Epidermal melanocyte (primary cell): ENCODE measurements around the gene ATP6V1D.
"Not testable (repeated sequence)": the region's sequence is repeated elsewhere in the genome, so short reads cannot be mapped to it uniquely, and the experiment has no call there.

Source experiments
- DNase-seq: peaks from one replicate; pipeline ENCODE4 v3.0.0; 2011; ENCODE audit warnings: low spot score; ENCODE audit not compliant: insufficient read length

ATP6V1D gene

DNA sequence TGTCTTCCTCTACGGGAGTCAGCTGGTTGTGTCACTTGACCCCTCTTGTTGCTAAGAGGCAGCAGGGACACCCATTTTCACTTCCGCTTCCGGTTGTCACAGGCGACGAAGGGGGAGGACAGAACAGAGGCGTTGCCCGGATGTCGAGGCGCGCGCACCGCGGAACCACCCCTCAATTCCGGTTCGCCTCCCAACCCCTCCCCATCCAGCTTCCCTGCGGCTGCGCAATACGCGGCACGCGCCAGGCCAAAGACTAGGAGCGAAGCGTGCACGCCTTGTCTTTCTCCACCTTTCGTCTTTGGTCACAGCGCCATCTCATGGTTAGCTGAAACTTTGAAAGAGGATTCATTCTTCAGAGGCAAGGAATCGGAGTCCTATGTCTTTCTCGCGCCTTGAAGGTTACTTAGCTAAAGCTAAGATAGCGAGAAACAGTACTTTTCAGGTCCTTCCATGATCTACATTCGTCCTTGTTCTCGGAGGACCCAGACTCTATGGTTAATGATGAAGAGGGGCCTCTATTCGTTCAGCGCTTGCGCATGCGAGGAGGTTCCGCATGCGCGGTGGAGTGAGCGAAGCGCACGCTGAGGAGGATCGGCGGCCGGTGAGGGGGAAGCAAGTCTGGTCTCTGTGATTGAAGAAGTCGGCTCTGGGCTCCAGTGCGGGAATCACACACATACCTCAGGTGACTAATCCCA lies at the start of gene ATP6V1D, which contains the start of gene EIF2S1:
Gene ATP6V1D, minus strand, starts transcription at position 30 of the 695 bp plus-strand sequence. CDS start 106 bp downstream, outside the sequence.
Gene EIF2S1, plus strand, starts transcription at position 554 of the 695 bp plus-strand sequence. CDS start 4,440 bp downstream, outside the sequence.
- peak; percentile 92 for DNase-seq

DNA sequence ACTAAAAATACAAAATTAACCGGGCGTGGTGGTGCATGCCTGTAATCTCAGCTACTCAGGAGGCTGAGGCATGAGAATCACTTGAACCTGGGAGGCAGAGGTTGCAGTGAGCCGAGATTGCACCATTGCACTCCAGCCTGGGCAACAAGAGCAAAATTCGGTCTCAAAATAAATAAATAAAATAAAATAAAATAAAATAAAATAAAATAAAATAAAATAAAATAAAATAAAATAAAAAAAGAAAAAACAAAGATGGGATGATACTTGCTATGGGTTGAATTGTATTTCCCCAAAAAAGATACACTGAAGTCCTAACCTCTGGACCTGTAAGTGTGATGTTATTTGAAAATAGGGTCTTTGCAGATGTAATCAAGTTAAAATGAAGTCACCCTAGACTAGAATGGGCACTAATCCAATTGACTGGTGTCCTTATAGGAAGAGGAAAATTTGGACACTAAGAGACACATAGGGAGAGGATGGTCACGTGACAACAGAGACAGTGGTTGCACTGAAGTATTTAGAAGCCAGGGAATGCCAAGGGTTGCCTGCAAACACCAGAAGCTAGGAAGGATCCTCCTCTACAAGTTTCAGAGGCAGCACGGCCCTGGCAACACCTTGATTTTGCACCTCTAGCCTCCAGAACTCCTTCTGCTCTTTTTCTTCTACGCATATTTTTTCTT lies 48.7 kb upstream of the ATP6V1D start:
- DNase-seq, result not testable (repeated sequence)

DNA sequence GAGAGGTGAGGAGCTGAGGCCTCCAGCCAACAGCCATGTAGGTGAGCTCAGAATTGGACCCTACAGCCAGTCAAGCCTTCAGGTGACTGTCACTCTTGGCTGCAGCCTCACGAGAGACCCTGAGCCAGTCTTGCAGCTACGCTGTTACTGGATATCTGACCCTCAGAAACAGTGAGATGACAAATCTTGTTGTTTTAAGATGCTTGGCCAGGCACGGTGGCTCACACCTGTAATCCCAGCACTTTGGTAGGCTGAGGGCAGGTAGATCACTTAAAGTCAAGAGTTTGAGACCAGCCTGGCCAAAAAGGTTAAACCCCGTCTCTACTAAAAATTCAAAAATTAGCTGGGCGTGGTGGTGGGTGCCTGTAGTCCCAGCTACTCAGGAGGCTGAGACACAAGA lies 46.2 kb upstream of the ATP6V1D start:
- no peak for DNase-seq

DNA sequence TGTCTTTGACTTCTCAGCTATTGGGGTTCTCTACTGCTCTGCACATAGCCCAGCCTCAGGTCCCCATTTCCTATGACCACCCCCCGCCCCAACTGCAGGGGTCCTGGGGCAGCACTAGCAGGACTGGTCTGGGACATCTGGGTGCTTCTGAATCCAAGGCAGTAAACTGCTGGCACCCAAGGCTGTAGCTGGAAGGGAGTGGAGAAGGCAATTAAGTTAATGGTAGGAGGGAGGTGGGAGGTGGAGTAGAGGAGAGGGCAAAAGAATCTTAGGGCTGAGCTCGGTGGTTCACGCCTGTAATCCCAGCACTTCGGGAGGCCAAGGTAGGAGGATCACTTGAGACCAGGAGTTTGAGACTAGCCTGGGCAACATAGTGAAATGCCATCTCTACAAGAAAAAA lies 40.8 kb upstream of the ATP6V1D start:
- no peak for DNase-seq

DNA sequence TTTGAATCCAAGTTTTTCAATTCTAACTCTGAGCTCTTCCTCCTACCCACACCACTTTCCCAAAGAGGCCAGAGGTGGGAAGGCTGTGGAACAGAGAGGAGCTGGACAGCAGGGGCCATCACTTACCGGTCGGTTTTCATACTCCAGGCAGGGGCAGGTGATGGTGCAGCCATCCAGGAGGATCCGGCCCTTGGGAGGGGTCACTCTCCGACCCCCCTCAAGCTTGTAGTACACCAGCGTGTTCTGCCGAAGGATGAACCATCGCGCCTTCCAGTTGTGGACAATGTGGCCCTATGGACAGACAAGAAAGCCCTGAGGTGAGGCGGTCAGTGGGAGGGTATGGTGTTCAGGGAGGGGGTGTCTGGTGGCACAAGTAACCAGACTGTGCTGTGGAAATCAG lies 37.9 kb upstream of the ATP6V1D start:
- no peak for DNase-seq

DNA sequence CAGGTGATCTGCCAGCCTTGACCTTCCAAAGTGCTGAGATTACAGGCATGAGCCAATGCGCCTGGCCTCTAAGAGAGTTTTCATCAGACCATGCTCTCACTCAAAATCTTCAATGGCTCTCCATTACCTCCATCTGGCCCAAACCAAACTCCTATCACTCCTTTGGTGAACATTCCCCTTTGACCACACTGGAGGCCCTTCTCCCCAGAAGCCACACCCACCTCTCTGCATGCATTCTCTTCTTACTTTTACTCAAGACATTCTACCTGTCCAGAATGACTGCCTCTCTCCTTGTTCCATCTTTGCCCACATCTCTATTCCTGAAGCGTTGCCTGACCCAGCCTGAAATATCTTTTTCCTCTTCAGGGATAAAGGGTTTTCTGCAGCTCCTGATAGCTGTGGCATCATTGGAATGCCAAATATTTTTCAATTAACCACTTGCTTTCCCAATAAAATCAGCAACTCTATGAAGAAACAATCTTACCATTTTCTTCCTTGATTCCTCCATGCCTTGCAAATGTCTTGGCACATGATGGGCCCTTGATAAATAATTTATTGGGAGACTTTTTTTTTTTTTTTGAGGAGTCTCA lies 36.9 kb upstream of the ATP6V1D start:
- DNase-seq, result peak; percentile 48

DNA sequence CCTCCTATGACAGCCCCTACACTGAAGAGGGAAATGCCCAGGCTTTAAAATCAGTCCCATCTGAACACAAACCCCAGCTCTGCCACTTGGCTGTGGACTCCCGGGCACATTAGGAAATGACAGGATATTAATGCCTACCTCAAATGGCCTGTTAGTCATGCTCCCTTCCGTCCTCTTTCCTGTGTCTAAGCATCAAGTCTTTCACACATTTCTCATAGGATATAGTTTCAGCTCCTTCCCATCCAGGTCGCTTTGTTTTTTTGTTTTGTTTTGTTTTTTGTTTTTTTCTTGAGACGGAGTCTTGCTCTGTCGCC lies 36.2 kb upstream of the ATP6V1D start:
- no peak for DNase-seq

DNA sequence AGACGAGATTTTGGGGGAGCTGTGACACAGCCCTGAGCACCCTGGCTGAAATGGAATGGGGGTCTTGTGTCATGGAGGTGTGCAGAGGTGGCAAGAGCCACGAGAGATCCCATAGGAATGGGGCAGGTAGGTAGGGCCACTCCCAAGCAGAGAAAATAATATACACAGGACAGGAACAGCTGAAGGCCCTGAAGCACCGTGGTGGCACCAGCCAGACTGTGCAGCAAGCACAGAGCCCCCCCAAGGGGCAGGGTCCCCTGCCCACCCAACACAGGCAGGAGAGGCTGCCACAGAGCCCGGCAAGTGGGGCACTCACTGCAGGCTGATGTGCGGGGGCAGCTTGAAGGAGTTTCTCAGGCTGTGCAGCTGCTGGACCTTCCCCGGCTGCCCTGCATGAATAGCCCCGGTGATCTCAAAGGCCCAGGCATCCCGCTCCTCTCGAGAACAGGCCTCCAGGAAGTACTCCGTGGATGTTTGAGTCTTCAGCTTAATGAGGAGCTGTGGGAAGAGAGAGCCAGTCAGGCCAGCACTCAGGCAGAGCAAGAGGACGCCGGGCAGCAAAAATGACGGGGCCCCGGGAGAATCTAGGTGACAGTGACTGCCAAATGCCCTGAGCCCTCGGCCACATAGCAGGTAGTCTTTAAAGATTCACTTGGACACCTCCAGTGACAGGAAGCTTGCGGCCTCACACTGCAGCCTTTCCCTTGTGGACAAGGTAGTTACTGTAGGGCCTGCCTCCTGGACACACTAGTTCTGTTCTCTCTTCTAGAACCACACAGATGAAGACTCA lies 35.7 kb upstream of the ATP6V1D start:
- no peak for DNase-seq

DNA sequence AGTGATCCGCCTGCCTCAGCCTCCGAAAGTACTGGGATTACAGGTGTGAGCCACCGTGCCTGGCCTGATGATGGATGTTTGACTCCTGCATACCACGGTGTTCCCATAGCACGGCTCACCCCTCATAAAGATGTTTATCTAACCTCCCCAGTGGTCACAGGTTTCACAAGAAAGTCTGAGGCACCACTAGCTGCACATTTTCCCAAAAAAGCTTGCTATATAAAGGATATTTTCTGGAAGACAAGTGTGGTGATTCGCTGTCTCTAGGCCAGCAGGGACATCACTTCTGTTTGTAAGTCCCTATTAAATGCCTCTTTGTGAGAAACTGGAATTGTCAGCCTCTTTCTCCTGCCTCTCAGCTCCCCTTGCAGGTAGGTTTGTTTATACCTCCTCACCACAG lies 34.1 kb upstream of the ATP6V1D start:
- DNase-seq, result no peak

DNA sequence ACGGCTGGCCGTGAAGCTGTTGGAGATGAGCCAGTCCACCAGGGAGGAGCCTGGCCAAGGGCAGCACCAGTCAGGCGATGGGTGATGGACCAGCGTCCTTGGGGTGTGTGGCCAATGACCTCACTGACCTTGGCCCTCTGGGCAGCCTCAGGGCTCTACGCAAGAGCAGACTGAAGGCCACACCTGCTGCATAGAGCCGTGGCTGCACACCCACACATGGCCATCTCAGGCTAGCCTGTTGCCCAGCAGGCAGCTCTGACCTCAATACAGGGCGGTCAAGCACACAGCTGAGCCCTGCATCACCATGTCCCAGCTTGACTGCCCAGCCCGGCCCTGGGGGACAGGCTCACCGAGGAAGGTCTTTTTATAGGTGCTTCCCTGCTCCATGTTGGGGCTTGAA lies 33.2 kb upstream of the ATP6V1D start:
- no peak for DNase-seq

DNA sequence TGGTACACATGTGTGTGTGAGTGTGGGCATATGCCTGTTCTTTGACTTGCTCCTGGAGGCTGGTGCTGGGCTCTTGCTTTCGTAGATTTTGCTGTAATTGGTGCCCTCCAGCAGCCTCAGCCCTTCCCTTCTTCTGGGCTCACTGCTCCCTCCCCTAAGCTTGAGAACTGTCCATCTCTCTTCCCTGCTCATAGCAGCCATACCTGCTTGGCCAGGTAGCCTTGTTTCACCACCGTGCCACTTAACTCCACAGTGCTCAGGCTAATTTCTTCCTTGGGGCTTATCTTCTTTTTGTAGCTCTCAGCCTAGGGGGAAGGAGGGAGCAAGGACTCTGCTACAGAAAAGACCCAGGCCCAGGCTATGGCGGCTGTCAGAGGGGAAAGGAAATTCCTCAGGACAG lies 32.5 kb upstream of the ATP6V1D start:
- DNase-seq, result no peak

DNA sequence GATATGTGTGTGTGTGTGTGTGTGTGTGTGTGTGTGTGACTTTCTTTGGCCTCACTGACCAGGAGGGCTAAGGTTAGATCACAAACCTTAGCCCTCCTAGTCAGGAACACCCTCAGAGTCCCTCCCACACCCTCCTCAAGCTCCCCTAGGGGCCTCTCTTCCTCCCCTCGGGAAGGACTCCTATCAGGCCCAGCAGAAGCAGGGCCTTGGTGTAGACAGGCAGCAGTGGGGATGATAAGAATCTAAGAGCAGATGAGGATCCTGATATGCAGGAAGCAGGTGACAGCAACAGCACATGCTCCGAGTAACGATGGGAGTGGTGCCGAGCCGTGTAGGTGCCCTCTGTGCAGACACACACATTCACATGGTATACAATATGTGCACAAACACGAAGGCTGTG lies 31.7 kb upstream of the ATP6V1D start:
- no peak for DNase-seq

DNA sequence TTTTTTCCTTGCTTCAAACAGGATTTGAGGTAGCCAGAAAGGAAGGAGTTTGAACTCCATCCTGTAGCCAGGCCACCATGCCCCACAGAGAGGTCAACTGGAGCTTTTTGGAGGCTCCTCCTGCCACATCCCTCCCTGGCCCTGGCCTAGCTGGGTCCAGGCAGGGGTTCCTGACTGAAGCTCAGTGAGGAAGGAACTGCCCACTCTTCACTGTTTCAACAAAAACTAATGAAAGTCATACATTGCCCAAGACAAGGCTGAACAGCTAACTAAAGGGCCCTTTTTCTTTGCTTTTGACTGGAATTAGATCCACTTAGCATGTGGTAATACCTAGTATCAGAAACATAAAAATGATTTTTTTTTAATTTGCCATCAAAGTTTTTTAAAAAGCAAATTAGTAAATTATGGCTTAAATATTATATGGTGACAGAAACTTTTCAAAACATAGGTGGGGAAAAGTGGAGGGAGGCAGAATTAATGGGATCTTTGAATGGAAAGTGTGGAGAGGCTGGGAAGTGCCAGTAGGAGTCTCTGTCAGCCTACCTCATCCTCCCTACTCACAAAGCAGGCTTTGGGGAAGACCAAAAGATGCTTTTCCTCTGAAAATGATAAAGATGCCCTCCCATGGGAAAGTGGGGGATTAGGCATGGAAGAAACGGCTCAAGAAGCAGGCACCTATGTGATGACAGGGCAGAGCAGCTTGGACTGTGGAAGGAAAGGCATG lies 30.4 kb upstream of the ATP6V1D start:
- DNase-seq, result no peak

DNA sequence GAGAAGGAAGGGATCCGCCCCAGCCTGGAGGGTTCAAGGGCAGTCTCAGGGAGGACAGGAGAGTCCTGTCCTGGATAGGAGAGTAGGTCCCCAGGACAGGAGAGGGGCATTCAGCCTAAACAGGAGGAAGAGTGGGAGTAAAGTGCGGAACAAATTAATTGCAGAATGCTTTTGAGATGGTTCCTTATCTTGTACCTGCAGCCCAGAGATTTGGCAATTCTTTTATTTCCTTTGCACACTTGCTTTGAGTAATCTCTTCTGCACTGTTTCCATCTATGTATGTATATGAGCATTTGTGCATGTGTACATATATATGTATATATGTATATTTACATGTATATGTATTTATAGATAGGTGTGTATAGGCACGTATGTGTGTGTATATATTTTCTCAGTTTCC lies 29.7 kb upstream of the ATP6V1D start:
- no peak for DNase-seq

DNA sequence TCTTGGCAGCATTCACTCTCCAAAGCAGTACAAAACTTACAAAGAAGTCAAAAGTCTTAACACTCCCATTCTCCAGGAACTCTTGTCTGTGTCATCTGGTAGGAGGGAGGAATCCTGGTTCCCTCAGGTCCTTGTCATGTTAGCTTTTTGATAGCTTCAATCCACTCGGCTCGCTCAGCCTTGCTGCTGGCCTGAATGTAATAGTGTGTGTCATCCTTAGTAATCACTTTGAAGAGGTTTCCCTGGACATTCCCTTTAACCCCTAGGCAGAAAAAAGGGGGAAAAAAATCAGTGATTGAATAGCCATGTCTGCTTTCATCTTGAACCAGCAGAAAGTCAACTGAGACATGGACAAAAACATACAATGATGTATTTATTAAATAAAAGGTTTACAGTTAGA lies 27.6 kb upstream of the ATP6V1D start:
- no peak for DNase-seq

DNA sequence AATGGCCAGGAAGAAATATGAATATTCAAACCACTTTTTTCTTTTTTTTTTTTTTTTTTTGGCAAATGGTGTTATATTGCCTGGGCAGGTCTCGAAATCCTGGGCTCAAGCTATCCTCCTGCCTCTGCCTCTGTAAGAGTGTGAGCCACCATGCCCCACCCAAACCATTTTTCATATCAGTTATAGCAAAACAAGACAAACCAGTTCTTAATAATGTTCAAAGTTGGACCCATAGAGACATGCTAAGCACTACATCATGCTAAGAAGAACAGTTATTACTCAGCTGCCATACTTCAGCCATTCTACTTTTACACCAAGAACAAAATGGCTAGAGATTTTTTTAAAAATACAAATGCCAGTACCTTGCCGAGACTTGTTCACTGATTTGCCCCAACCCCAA lies 26.0 kb upstream of the ATP6V1D start:
- DNase-seq, result no peak

DNA sequence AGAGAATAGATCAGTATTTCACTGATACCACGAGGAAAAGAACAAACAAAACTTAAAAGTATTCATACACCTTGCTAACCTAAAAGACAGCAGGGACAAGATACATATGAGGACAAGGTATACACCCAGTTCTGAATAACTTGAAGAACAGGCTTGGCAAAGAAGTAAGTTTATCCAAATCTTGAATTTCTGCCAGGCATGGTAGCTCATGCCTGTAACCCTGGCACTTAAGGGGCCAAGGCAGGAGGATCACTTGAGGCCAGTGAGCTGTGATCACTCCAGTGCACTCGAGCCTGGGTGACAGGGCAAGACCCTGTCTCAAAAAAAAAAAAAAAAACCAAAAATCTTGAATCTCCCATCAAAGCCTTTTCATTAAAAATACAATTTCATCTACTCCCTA lies 25.5 kb upstream of the ATP6V1D start:
- no peak for DNase-seq

DNA sequence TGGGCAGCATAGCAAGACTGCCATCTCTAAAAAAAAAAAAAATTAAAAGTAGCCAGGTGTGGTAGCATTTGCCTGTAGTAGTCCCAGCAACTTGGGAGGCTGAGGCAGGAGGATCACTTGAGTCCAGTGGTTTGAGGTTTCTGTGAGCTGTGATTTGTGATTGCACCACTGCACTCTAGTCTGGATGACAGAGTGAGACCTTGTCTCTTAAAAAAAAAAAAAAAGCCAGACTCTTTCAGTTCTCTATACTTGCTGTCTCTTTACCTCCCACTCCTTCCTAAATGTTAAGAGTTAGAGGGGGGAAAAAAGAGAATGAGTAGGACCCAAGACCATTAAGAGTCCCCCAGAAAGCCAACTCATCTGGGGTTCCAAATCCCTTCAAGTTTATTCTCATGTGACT lies 18.3 kb upstream of the ATP6V1D start:
- no peak for DNase-seq

DNA sequence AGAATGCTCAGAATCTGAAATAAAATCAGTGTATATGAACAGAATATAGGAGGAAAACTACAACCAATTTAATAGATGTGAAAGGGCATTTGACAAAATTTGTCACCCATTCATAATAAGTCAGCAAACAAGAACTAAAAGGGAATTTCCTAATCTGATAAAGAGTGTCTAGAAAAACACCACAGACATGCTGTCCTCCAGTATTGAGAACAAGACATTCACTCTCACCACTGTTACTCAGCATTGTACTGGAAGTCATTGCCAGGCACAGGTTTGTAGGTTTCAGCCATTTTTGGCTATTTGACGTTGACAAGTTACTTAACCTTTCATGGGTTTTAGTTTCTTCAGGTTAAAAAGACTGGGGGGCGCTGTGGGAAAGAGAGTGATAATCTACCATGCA lies 13.7 kb upstream of the ATP6V1D start:
- no peak for DNase-seq

DNA sequence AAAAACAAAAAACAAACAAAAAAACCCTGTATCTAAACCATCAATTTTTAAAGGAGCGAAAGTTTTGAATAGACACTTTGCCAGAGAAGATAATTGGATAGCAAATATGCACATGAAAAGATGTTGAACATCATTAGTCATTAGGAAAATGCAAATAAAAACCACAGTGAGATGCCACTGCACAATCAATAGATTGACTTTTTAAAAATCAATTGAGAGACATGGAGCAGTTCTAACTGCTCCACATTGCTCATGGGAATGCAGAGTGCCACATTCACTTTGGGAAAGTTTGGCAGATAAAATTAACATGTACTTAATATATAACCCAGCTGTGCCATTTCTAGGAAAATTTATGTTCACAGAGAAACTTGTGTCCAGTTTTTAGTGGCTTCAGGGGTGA lies 13.2 kb upstream of the ATP6V1D start:
- DNase-seq, result no peak
